OCI-LY3 (cell line): Measurements from ENCODE around the gene UQCC3.

Experiments used
- H2AFZ ChIP-seq: fragments of 200-600, 300-600 bp; shearing (Covaris generic); 2 replicates; pipeline ENCODE4 v1.6.0; 2014; ENCODE audit warnings: antibody characterized with exemption, low read depth, low read length
- H3K27ac ChIP-seq: fragments of 200-600, 300-600 bp; sonication (generic); 2 replicates; pipeline ENCODE4 v1.5.1; 2014; ENCODE audit warnings: mild to moderate bottlenecking, low read length, moderate library complexity, mixed read lengths
- H3K27me3 ChIP-seq: fragments of 200-600, 300-600 bp; sonication (generic); 2 replicates; pipeline ENCODE4 v1.6.1; 2014; ENCODE audit warnings: low read depth, low read length, mixed read lengths
- H3K36me3 ChIP-seq: fragments of 200-600, 300-600 bp; sonication (generic); replicated peaks from 2 replicates; pipeline ENCODE3; 2014; ENCODE audit warnings: low read depth, low read length, mixed read lengths
- H3K4me1 ChIP-seq: fragments of 300-600, 200-600 bp; sonication (generic); 2 replicates; pipeline ENCODE4 v1.6.1; 2014; ENCODE audit warnings: low read length, mixed read lengths
- H3K4me2 ChIP-seq: fragments of 200-600, 300-600 bp; sonication (generic); 2 replicates; pipeline ENCODE4 v1.6.1; 2014; ENCODE audit warnings: low read length, mixed read lengths
- H3K4me3 ChIP-seq: fragments of 300-600, 200-600 bp; sonication (generic); 2 replicates; pipeline ENCODE4 v1.5.1; 2014; ENCODE audit warnings: antibody characterized with exemption, mild to moderate bottlenecking, low read length, moderate library complexity
- H3K79me2 ChIP-seq: fragments of 300-600, 200-600 bp; shearing (Covaris generic); 2 replicates; pipeline ENCODE4 v1.6.1; 2014; ENCODE audit warnings: mild to moderate bottlenecking, low read length, mixed read lengths
- H3K9ac ChIP-seq: fragments of 300-600, 200-600 bp; shearing (Covaris generic); 2 replicates; pipeline ENCODE4 v1.6.0; 2014; ENCODE audit warnings: mild to moderate bottlenecking, low read length, moderate library complexity
- H3K9me3 ChIP-seq: fragments of 200-600, 300-600 bp; shearing (Covaris generic); 2 replicates; pipeline ENCODE4 v1.6.1; 2014; ENCODE audit warnings: low read length, mixed read lengths; ENCODE audit not compliant: insufficient read depth
- H4K20me1 ChIP-seq: fragments of 200-600, 300-600 bp; sonication (generic); 2 replicates; pipeline ENCODE4 v1.6.1; 2016; ENCODE audit warnings: low read length, mixed read lengths; ENCODE audit not compliant: insufficient read depth
- EZH2phosphoT487 ChIP-seq: fragments of 200-600 bp; shearing (Covaris generic); IDR thresholded peaks from 2 replicates; pipeline ENCODE4 v1.6.1; 2018; ENCODE audit warnings: antibody characterized with exemption, mixed run types, low read depth
- TF ChIP-seq, protein P1 (sequence below): fragments of 200-600, 300-600 bp; sonication (generic); IDR thresholded peaks from 2 replicates; pipeline ENCODE4 v1.5.1; 2014; ENCODE audit warnings: antibody characterized with exemption, low read length, low read depth

UQCC3 gene, protein sequence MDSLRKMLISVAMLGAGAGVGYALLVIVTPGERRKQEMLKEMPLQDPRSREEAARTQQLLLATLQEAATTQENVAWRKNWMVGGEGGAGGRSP

DNA sequence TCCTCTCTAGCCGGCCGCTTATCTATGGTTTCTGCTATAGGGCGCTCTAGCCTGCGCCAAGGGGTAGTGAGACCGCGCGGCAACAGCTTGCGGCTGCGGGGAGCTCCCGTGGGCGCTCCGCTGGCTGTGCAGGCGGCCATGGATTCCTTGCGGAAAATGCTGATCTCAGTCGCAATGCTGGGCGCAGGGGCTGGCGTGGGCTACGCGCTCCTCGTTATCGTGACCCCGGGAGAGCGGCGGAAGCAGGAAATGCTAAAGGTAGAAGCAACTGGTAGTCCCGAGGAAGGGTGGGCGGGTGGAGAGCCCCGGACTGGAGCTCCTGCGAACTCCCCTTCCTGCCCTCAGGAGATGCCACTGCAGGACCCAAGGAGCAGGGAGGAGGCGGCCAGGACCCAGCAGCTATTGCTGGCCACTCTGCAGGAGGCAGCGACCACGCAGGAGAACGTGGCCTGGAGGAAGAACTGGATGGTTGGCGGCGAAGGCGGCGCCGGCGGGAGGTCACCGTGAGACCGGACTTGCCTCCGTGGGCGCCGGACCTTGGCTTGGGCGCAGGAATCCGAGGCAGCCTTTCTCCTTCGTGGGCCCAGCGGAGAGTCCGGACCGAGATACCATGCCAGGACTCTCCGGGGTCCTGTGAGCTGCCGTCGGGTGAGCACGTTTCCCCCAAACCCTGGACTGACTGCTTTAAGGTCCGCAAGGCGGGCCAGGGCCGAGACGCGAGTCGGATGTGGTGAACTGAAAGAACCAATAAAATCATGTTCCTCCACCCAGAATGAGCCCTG lies at the start of gene UQCC3, which contains the start of gene LBHD1:
Gene UQCC3, plus strand, starts transcription at position 66 of the 782 bp plus-strand sequence. Its CDS starts 73 bp downstream, at position 139.
Gene LBHD1, minus strand, starts transcription at position 660 of the 782 bp plus-strand sequence. CDS start 2,236 bp downstream, outside the sequence.
- Histone ChIP-seq H3K27me3 (no peaks in the 10 kb centered on the region), H3K9me3 (no peaks in the 10 kb centered on the region), H2AFZ (peak within 1 kb of the TSS; percentile 74), H3K27ac (peak within 1 kb of the TSS; percentile 76), H3K4me2 (peak within 1 kb of the TSS; percentile 85), H3K9ac (peak within 1 kb of the TSS; percentile 85), H4K20me1 (no peaks in the 10 kb centered on the region), H3K4me3 (peak within 1 kb of the TSS; percentile 86), H3K79me2 (peaks cover 75% of the 10 kb centered on the region), H3K4me1 (peaks cover 26% of the 10 kb centered on the region), H3K36me3 (peaks cover 32% of the 10 kb centered on the region)
- TF ChIP-seq, protein P1, sequence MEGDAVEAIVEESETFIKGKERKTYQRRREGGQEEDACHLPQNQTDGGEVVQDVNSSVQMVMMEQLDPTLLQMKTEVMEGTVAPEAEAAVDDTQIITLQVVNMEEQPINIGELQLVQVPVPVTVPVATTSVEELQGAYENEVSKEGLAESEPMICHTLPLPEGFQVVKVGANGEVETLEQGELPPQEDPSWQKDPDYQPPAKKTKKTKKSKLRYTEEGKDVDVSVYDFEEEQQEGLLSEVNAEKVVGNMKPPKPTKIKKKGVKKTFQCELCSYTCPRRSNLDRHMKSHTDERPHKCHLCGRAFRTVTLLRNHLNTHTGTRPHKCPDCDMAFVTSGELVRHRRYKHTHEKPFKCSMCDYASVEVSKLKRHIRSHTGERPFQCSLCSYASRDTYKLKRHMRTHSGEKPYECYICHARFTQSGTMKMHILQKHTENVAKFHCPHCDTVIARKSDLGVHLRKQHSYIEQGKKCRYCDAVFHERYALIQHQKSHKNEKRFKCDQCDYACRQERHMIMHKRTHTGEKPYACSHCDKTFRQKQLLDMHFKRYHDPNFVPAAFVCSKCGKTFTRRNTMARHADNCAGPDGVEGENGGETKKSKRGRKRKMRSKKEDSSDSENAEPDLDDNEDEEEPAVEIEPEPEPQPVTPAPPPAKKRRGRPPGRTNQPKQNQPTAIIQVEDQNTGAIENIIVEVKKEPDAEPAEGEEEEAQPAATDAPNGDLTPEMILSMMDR, result no peak
- TF ChIP-seq EZH2phosphoT487, result no peak

DNA sequence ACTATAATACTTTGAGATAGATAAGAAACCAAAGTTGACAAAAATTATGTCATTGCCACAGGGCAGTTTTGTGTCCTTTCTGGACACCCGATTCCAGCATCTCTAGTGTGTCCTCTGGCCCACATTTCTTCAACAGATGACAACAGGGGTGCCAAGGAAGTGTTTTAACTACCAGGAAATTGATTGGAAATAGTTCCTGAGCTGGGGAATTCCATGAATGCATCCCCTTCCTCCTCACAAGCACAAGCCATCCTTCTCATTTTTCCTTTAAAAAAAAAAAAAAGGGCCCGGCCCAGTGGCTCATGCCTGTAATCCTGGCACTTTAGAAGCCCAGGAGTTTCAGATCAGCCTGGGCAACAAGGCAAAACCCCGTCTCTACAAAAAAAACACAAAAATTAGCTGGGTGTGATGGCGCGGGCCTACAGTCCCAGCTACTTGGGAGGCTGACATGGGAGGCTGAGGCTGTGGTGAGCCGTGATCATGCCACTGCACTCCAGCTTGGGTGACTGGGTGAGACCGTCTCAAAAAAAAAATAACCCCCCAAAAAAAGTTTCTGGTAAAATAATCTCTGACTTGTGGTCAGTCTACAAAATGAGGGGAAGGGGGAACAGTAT lies 48.9 kb upstream of the UQCC3 start:
- Histone ChIP-seq H3K36me3 (peaks cover 35% of the 10 kb centered on the region), H3K4me3 (peak overlapping the region; percentile 83)

DNA sequence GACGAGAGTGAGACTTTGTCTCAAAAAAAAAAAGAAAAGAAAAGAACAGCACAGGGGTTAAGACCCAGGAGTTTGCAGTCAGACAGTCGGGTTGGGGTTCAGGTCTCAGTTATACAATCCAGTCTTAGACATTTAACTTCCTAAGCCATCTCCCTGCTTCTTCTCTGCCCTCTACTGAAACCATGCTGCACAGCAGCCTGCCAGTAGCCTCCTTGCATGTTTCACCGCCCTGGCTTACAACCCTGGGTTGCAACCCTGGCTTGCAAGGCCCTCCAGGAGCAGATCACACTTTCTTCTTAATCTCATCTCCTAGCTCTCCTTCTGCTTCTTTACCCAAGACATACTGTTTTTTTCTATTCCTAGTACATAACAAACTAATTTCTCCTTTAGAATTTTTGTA lies 43.8 kb upstream of the UQCC3 start:
- no peaks in the 10 kb centered on the region for H3K27me3 ChIP-seq

More for the DNA sequence above, 48.9 kb upstream of the UQCC3 start:
- H4K20me1 ChIP-seq, result no peaks in the 10 kb centered on the region
- peak overlapping the region; percentile 19; the same call in 1 of the 2 replicates for H2AFZ ChIP-seq
- H3K27ac ChIP-seq, result peak overlapping the region; percentile 77
- TF ChIP-seq, protein P1, result no peak
- no peak for TF ChIP-seq EZH2phosphoT487
- peaks cover 19% of the 10 kb centered on the region for H3K79me2 ChIP-seq
- H3K4me1 ChIP-seq, result peaks cover 14% of the 10 kb centered on the region
- H3K4me2 ChIP-seq, result peak overlapping the region; percentile 100
- H3K27me3 ChIP-seq, result no peaks in the 10 kb centered on the region
- no peaks in the 10 kb centered on the region for H3K9me3 ChIP-seq
- H3K9ac ChIP-seq, result peak overlapping the region; percentile 40; the same call in 1 of the 2 replicates

More for the DNA sequence above, 43.8 kb upstream of the UQCC3 start:
- H3K79me2 ChIP-seq, result no peaks in the 10 kb centered on the region
- no peak overlapping the region for H3K4me3 ChIP-seq
- TF ChIP-seq, protein P1, result no peak
- no peak for TF ChIP-seq EZH2phosphoT487
- H3K9me3 ChIP-seq, result no peaks in the 10 kb centered on the region
- H3K9ac ChIP-seq, result no peak overlapping the region
- no peak overlapping the region for H3K27ac ChIP-seq
- no peaks in the 10 kb centered on the region for H3K4me1 ChIP-seq
- no peak overlapping the region for H3K4me2 ChIP-seq
- peaks cover 56% of the 10 kb centered on the region for H3K36me3 ChIP-seq
- no peak overlapping the region for H2AFZ ChIP-seq
- no peaks in the 10 kb centered on the region for H4K20me1 ChIP-seq
